Endothelial cell of umbilical vein (primary cell): ENCODE results near the gene LCN6.

Experiments
- CTCF ChIP-seq, 2 donors: IDR thresholded peaks; 1 replicate in 1 of 2; 2 replicates in 1 of 2; pipeline ENCODE4 v1.5.1; 2011; ENCODE audit warnings: low read length in 2 of 2, mild to moderate bottlenecking in 2 of 2, moderate library complexity in 2 of 2, control low read depth in 1 of 2, inconsistent platforms in 1 of 2, low read depth in 1 of 2; ENCODE audit not compliant: insufficient read depth in 1 of 2; ENCODE audit errors: extremely low read depth in 1 of 2
- EZH2 ChIP-seq: IDR thresholded peaks from 2 replicates; pipeline ENCODE4 v1.6.1; 2012; ENCODE audit warnings: borderline replicate concordance, low read depth, mild to moderate bottlenecking, moderate library complexity, low read length, inconsistent platforms; ENCODE audit not compliant: severe bottlenecking
- FOS ChIP-seq: IDR thresholded peaks from 2 replicates; pipeline ENCODE4 v1.6.1; 2011; ENCODE audit warnings: mild to moderate bottlenecking, low read length, moderate library complexity, borderline replicate concordance; ENCODE audit not compliant: insufficient read depth
- GATA2 ChIP-seq: IDR thresholded peaks from 2 replicates; pipeline ENCODE4 v1.7.0; 2011; ENCODE audit warnings: low read depth, mild to moderate bottlenecking, moderate library complexity, mixed read lengths, low read length; ENCODE audit not compliant: insufficient read length, insufficient read depth
- JUN ChIP-seq: IDR thresholded peaks from 2 replicates; pipeline ENCODE4 v1.6.1; 2011; ENCODE audit warnings: borderline replicate concordance, low read depth; ENCODE audit not compliant: insufficient read length, insufficient read depth
- POLR2A ChIP-seq: IDR thresholded peaks from 2 replicates; pipeline ENCODE4 v1.6.1; 2012; ENCODE audit warnings: low read depth, mild to moderate bottlenecking, control low read depth, low read length

DNA sequence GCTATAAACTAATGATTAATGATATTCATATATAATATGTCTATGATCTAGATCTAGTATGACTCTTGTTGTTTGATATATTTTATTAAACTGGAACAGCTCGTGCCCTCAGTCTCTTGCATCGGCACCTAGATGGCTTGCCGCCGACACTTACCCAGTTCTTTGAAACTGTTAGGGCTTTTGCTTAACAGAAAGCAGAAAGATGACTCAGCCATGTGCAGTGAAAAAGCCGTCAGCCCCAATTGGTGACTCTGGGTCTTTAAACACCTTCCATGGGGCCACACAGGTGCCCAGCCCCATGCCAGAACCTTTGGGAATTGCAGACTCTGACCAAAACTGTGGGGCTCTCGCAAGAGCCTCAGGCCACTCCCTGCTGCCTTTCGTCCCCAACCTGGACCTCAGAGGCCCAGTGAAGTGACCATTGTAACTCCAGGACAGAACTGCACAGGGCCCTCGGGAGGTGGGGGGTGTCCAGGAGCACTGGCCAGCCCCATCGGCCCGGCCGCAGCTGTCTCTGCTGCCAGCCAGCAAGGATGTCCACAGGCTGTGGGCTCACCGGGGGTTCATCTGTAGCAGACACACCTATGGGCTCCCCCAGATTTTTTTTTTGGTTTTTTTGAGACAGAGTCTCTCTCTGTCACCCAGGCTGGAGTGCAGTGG lies 13.4 kb downstream of the LCN6 start:
- TF ChIP-seq CTCF (IDR thresholded peaks at IDR 0.05; ENCODE audit: extremely low read depth in 1 of 2, insufficient read depth in 1 of 2, low read depth in 1 of 2, low read length in 2 of 2) (no peak), EZH2 (no peak), GATA2 (no peak), FOS (no peak), JUN (no peak), POLR2A (no peak)
